ENCODE results near the gene VEGFD. TPM values are rescaled to one million over a fixed set of nuclear protein-coding genes. Genes with fewer than 3 reads are reported as not detected.

VEGFD gene
- total and polyA plus RNA-seq, 2 of the 4 experiments (the other 2 are of a cell fraction) = 0.18 to 0.19 TPM

GRCh38 chrX:15410430-15410829 lies 26.2 kb upstream of the VEGFD start:
- H3K9ac ChIP-seq (ENCODE audit: low read depth, low read length) = no peak overlapping the region
- H3K4ac ChIP-seq (ENCODE audit: low read depth, low read length) = no peak overlapping the region
- no TSS peak for BruUV-seq (replicated peaks)
- dilution Hi-C loops (cut with HindIII; ENCODE audit: low sequenced_read_pairs, unreplicated experiment) = no loop called here
- no peak overlapping the region for H2AFZ ChIP-seq (replicated peaks; ENCODE audit: low read length, poor library complexity)
- no peak overlapping the region for H4K91ac ChIP-seq (ENCODE audit: insufficient read depth, low read depth, low read length)
- ATAC-seq (ENCODE audit: low read depth) = no peak
- no peak overlapping the region for H2BK20ac ChIP-seq (ENCODE audit: low read depth, low read length)
- no peaks in the 10 kb centered on the region for H3K9me3 ChIP-seq (ENCODE audit: control insufficient read depth, insufficient read depth, low read length)
- H3K9me1 ChIP-seq (ENCODE audit: insufficient read depth, low read length) = 0 out of 2 replicates have a peak, but pooled peaks cover 3% of the 10 kb centered on the region
- POLR2A ChIA-PET (ENCODE audit: unreplicated experiment) = no interaction called here
- no peak overlapping the region for H4K5ac ChIP-seq (ENCODE audit: low read depth, low read length)
- CTCF ChIA-PET = no interaction called here
- no peak overlapping the region for H2BK15ac ChIP-seq (ENCODE audit: low read depth, low read length)
- peaks cover 3% of the 10 kb centered on the region; the same call in 1 of the 2 replicates for H3K27me3 ChIP-seq (ENCODE audit: control insufficient read depth, insufficient read depth, low read length)
- H4K20me1 ChIP-seq (ENCODE audit: insufficient read depth, low read length) = no peaks in the 10 kb centered on the region
- no peak overlapping the region for H4K8ac ChIP-seq (ENCODE audit: low read depth in 2 of 2, low read length in 2 of 2)
- H3K79me1 ChIP-seq (ENCODE audit: low read depth in 1 of 2, low read length in 2 of 2) = no peaks in the 10 kb centered on the region
- in situ Hi-C loops (cut with MboI; ENCODE audit: low sequenced_read_pairs) = no loop called here
- no peak overlapping the region for H3K4me2 ChIP-seq (ENCODE audit: low read depth, low read length)
- DNase-seq = no peak
- intact Hi-C loops (cut with micrococcal nuclease) = no loop called here
- no peak overlapping the region for H3K18ac ChIP-seq (ENCODE audit: low read depth, low read length)
- H3K27ac ChIP-seq (ENCODE audit: insufficient read depth, low read length) = no peak overlapping the region
- H3K14ac ChIP-seq (replicated peaks; ENCODE audit: low read depth, low read length) = no peak overlapping the region
- H2BK120ac ChIP-seq (ENCODE audit: low read depth, low read length) = no peak overlapping the region
- H3K4me1 ChIP-seq (ENCODE audit: control insufficient read depth, insufficient read depth, low read length) = peaks cover 2% of the 10 kb centered on the region; the same call in 1 of the 2 replicates
- peaks cover 2% of the 10 kb centered on the region; the same call in 1 of the 2 replicates for H3K36me3 ChIP-seq (ENCODE audit: control insufficient read depth, insufficient read depth, low read length)
- no peak overlapping the region for H3K23ac ChIP-seq (ENCODE audit: low read depth, low read length)
- TF ChIP-seq USF2 (IDR thresholded peaks at IDR 0.05; ENCODE audit: low read depth, low read length) (no peak), CTCF (conservative IDR thresholded peaks at IDR 0.05; ENCODE audit: low read depth, low read length) (no peak), POLR2A (IDR thresholded peaks at IDR 0.05; ENCODE audit: low read depth, low read length) (no peak), MAZ (IDR thresholded peaks at IDR 0.05; ENCODE audit: borderline replicate concordance, low read depth, low read length) (no peak), FOS (IDR thresholded peaks at IDR 0.05; ENCODE audit: low read depth, low read length) (no peak), RFX5 (IDR thresholded peaks at IDR 0.05; ENCODE audit: low read depth, low read length) (no peak)
- TF ChIP-seq, protein P1, sequence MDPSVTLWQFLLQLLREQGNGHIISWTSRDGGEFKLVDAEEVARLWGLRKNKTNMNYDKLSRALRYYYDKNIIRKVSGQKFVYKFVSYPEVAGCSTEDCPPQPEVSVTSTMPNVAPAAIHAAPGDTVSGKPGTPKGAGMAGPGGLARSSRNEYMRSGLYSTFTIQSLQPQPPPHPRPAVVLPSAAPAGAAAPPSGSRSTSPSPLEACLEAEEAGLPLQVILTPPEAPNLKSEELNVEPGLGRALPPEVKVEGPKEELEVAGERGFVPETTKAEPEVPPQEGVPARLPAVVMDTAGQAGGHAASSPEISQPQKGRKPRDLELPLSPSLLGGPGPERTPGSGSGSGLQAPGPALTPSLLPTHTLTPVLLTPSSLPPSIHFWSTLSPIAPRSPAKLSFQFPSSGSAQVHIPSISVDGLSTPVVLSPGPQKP (IDR thresholded peaks at IDR 0.05; ENCODE audit: borderline replicate concordance, low read depth, low read length) = no peak
- H3K56ac ChIP-seq (ENCODE audit: extremely low read depth, insufficient read depth, low read length) = no peak overlapping the region
- H2AK9ac ChIP-seq (replicated peaks; ENCODE audit: low read depth, low read length, poor library complexity) = no peak overlapping the region
- H2AK5ac ChIP-seq (ENCODE audit: low read depth, low read length) = no peak overlapping the region
- no peak overlapping the region for H3K4me3 ChIP-seq (ENCODE audit: insufficient read depth, low read depth, low read length)
- H2BK5ac ChIP-seq (ENCODE audit: low read depth, low read length, poor library complexity, severe bottlenecking) = no peak overlapping the region

Data from IMR-90 (cell line).